HG02970 (cell line): ENCODE data around the gene NPY.
"Not testable (repeated sequence)": the region's sequence is repeated elsewhere in the genome, so short reads cannot be mapped to it uniquely, and the experiment has no call there.

Experiments
- ATAC-seq: cut with Tn5 transposase; IDR thresholded peaks from one replicate; pipeline ENCODE4 v1.9.1; 2021; ENCODE audit warnings: mild to moderate bottlenecking, moderate library complexity, moderate number of reproducible peaks; ENCODE audit not compliant: unreplicated experiment, low FRiP score

NPY gene

DNA sequence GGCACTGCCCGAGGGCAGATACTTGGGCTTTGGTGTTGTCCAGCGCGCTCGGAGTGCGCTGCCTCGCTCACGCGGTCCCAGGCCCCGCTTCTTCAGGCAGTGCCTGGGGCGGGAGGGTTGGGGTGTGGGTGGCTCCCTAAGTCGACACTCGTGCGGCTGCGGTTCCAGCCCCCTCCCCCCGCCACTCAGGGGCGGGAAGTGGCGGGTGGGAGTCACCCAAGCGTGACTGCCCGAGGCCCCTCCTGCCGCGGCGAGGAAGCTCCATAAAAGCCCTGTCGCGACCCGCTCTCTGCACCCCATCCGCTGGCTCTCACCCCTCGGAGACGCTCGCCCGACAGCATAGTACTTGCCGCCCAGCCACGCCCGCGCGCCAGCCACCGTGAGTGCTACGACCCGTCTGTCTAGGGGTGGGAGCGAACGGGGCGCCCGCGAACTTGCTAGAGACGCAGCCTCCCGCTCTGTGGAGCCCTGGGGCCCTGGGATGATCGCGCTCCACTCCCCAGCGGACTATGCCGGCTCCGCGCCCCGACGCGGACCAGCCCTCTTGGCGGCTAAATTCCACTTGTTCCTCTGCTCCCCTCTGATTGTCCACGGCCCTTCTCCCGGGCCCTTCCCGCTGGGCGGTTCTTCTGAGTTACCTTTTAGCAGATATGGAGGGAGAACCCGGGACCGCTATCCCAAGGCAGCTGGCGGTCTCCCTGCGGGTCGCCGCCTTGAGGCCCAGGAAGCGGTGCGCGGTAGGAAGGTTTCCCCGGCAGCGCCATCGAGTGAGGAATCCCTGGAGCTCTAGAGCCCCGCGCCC, at the start of gene NPY:
Gene NPY, plus strand, starts transcription at position 294 of the 802 bp plus-strand sequence. CDS start 1,051 bp downstream, outside the sequence.
- ATAC-seq, result no peak

DNA sequence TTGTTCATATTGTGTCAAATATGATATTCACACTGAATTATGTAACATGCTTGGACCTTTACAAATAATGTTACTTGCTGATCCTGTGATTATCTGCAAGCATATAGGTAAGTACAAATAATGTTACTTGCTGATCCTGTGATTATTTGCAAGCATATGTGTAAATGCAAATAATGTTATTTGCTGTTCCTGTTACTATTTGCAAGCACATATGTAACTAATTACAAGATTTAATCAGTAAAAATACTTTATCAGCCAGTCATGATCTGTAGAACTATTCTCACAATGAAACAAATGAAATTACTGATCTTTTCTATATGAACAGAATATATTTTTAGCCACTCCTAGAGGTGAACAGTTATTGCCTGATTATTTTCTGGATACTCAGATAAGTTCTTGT, 44.7 kb upstream of the NPY start:
- no peak for ATAC-seq

DNA sequence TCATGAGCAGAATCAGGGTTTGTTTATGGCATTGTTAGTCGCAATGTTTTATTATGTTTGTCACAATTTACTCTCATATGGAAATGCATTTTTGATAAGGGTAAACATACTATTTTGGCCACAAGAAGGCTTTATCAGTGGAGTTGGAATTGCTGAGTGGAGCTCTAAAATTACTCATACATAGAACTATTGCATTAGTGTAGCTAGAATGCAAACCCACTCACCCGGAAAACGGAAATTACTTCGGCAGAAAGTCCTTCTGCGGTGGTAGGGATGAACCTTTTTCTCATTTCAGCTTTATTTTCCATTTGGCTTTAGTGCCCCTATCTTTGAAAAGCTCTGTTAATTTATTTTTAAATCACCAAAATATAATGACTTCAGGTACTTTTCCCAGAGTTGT, 42.8 kb upstream of the NPY start:
- ATAC-seq, result no peak

DNA sequence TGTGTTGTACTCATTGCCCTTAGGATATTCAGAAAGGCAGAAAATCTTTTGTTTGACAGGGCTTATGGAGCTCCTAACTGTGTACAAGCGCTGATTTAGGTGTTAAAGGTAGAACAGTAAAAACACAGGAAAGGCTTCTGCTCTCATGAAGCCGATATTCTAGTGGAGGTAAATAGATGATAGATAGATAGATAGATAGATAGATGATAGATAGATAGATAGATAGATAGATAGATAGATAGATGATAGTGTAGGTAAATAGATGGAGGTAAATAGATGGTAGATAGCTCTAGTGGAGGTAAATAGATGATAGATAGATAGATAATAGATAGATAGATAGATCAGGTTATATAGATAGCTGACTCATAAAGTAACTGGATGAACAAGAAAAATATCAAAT, 39.4 kb upstream of the NPY start:
- ATAC-seq, result no peak

DNA sequence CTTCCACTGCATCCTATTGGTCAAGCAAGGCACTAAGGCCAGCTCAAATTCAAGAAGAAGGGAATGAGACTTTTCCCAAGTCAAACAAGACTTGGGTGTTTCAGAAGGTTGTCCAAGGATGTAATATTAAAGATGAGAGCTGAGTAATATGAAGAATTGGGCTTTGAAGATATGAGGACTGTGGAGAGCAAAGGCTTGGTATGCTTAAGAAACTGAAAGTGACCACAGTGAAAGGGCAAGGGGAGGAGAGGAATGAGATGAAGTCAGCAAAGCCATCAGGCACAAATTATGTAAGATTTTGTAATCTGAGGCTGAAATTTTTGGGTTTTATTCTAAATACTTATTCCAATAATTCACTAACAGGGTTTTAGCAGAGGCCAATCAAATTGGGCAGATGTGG, 38.6 kb upstream of the NPY start:
- no peak for ATAC-seq

DNA sequence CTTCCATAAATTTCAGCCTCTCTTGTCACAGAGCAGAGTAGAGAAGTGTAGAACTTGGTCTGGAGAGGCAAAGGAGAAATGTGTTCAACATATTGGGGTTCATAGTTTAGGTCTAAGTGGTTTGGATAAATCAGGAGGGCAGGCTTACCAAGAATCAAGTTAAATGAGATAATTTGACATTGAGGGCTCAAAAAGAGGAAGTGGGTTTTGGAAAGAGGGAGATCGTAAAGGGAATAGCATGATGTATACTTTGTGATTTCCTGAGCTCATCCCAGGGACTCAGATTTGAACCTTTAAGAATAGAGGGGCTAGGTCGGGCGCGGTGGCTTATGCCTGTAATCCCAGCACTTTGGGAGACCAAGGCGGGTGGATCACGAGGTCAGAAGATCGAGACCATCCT, 34.7 kb upstream of the NPY start:
- ATAC-seq, result no peak

DNA sequence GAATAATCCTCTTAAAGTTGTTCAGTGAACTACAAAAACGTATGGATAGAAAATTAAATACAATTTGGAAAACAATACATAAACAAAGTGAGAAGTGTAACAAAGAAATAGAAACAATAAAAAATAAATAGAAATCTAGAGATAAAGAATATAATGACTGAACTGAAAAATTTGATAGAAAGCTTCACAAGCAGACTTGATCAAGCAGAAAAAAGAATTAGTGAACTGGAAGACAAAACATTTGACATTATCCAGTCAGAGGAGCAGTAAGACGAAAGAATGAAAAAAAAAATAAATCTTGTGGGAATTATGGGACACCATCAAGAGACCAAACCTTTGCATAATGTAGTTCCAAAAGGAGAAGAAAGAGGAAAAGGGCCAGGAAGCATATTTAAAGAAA, 32.4 kb upstream of the NPY start:
- no peak for ATAC-seq

DNA sequence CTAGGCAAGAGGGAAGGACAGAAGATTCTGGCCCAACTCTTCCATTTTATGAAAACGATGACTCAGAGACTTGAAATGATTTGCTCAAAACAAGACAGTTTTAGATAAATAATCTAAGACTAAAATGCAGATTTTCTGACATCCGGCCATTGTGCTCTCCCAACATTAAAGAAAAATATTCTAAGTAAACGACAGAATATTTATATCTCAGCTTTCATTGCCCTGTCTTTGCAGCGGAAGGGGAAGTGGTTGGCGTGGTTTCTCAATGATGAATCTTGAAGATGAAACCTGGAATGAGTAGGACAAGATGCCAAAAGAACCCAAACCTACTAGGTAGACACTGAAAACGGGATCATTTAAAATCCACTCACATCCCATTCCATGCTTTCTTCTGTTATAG, 28.9 kb upstream of the NPY start:
- ATAC-seq, result no peak

DNA sequence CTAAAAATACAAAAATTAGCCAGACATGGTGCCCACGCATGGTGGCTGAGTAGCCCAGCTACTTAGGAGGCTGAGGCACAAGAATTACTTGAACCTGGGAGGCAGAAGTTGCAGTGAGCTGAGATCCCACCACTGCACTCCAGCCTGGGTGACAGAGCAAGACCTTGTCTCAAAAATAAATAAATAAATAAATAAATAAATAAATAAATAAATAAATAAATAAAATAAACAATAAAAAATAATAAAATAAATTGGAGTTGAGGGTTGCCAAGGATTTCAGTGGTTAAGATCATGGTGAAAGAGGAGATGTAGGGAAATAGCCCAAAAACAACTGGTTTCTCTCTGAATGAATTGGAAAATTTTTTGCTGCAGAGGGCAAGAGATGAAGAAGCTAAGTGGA, 25.7 kb upstream of the NPY start:
- not testable (repeated sequence) for ATAC-seq

DNA sequence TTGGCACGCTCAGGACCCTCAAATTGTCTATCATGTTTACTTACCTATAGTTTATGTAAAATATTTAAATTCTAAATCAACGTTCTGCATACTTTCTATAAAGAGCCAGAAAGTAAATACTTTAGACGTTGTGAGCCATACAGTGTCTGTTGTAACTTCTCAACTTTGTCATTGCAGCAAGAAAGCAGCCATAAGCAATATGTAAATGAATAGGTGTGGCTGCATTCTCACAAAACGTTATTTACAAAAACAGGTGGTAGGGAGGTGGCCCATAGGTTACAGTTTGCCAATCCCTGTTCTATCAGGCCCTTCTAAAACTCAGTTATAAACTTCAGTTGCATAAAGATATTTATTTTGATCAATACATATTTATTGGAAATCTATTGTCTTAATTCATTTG, 12.1 kb upstream of the NPY start:
- no peak for ATAC-seq

DNA sequence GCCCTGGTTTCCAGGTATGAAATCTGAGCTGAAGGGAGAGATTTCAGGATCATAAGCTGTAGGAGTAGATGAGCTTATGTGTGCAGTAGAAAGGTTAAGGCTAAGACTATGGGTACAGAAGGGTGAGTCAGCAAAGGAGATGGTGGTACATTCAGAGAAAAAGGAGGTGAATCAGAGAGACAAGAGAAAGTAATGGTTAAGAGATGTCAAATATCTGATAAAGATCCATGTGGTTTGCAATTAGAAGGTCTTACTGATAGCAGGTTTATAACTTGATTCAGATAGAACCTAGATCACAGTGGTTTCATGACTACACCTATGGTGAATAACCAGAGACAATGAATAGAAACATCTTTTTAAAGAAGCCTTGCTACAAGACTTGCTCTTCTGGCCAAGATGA, 4.5 kb upstream of the NPY start:
- no peak for ATAC-seq

DNA sequence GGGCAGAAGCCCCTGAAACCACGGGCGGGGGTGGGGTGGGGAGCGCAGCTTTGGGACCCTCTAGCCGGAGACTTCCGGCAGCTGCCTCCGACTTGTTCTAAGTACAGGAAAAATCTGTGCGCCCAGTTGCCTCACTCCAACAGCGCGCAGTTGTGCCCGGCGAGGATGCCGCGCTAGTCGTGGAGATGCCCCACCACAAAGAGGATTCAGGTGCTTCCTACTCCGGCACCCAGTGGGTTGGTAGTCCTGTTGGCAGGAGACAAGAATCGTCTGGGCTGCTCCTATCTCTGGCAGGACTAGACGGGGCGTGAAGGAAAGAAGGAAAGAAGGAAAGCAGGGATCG, 465 bp upstream of the NPY start:
- ATAC-seq, result no peak

DNA sequence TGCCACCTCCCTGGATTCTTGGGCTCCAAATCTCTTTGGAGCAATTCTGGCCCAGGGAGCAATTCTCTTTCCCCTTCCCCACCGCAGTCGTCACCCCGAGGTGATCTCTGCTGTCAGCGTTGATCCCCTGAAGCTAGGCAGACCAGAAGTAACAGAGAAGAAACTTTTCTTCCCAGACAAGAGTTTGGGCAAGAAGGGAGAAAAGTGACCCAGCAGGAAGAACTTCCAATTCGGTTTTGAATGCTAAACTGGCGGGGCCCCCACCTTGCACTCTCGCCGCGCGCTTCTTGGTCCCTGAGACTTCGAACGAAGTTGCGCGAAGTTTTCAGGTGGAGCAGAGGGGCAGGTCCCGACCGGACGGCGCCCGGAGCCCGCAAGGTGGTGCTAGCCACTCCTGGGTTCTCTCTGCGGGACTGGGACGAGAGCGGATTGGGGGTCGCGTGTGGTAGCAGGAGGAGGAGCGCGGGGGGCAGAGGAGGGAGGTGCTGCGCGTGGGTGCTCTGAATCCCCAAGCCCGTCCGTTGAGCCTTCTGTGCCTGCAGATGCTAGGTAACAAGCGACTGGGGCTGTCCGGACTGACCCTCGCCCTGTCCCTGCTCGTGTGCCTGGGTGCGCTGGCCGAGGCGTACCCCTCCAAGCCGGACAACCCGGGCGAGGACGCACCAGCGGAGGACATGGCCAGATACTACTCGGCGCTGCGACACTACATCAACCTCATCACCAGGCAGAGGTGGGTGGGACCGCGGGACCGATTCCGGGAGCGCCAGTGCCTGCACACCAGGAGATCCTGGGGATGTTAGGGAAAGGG, 913 bp downstream of the NPY start:
- ATAC-seq, result no peak

DNA sequence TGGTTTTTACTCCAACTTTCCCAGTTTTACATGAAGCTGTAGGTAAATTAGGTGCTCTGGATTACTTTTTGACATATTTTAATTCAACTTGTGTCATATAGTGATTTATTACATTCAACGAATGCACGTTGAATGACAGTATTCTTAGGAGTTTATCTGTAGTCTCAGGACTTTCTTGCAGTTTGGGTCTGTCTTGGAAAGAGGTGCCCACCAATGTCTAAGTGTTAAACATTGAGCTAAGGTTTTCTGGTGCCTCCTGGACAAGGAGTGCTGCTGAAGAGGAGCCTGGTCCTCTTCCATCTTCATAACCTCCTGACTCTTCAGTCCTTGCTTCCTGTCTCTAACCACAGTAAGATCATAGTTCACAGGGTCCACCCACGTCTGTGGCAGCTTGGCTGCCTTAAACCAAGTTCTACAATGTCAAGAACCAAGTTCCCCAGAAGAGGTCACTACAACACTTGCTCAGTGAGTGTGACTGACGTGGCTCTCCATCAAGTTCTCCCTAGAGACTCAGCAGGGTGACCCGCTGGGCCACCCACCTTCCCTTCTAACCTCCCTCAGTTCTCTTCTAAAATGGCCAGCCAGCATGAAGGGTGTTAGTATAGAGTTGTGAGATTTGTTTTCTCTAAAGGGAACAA, 6.1 kb downstream of the NPY start:
- peak; percentile 93 for ATAC-seq

DNA sequence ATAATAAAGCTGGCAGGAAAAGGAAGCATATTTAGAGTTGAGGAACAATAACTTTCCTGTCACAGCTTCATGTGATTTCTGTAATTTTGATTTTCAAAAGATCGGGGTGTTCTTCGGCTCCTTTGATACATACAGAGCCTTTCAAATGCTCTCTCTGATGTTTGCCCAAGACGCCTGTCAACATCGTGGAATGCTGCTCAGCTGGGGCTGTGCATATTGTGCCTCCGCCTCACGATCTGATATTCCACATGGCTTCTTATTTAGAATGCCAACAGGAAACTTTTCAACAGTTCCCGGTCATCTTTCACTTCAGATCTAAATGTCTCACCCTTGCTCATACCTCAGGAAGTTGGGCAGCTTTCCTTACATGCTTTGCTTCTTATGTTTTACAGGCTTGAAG, 7.3 kb downstream of the NPY start:
- ATAC-seq, result no peak

DNA sequence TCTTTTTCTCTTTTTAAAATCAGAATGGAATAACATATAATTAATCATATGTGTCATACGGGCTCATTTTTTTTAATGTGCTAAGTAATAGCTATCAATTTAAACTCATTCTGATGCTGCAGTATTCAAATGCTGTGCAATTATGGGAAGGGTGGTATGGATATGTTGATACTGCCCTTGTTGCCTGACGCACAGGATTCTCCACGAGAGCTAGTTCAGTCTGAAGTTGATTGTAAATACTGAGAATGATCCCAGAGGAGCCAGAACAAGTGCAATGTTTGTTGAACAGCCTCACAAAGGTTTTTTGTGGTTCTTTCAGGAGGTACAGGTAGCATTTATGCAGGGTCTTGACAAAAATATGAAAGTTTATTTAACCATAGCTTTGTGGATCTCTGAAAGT, 13.4 kb downstream of the NPY start:
- no peak for ATAC-seq

DNA sequence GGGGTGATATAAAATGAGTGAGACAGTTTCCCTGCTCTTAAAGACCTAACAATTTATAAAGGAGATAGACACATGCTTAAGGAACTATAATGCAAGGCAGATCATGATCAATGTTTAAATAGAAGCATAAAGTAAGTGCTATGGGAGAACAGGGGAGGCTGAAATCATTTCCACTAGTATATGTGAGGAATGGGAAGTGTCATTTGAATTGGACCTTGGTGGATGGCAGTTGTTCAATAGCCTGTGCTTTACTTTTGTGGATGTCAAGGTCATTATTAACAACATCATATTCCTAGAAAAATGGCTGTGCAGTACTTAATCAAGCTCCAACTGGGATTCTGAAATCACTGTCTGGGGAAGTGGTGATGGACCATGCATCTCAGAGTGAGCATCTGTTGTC, 14.7 kb downstream of the NPY start:
- no peak for ATAC-seq

DNA sequence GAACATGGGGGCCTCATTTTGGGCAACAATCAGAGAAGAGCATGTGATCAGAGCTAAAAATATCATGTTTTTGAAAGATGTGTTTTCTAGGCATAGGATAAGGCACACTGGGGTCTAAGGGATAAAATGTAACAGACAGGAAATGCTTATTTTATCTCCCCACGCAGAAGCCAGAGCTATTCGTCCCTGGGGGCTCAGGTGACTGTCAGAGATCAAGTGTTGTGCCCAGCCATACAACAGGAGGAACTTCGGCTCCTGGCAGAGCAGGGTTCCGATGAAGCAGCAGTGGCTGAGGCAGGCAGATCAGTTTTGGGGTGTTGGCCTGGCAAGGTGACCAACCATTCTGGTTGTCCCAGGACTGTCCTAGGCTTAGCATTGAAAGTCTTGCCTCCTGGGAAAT, 15.2 kb downstream of the NPY start:
- no peak for ATAC-seq

DNA sequence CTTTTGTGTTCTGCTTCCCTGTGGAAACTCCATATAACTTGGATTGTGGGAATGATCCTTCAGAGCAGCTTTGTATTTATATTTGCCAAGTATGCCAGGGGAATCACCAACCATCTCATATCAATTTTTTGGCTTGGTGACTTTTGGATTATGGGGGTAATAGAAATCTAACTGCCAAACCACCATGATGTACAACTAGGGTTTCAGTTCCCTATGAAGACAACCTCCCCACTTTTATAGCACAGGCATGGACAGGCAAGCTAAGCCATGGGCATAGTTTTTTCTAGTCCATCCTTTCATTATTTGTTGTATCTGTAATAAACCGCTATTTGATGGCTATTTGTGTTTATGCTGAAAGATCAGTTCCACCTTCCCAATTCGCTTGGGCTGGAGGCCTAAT, 17.7 kb downstream of the NPY start:
- no peak for ATAC-seq

DNA sequence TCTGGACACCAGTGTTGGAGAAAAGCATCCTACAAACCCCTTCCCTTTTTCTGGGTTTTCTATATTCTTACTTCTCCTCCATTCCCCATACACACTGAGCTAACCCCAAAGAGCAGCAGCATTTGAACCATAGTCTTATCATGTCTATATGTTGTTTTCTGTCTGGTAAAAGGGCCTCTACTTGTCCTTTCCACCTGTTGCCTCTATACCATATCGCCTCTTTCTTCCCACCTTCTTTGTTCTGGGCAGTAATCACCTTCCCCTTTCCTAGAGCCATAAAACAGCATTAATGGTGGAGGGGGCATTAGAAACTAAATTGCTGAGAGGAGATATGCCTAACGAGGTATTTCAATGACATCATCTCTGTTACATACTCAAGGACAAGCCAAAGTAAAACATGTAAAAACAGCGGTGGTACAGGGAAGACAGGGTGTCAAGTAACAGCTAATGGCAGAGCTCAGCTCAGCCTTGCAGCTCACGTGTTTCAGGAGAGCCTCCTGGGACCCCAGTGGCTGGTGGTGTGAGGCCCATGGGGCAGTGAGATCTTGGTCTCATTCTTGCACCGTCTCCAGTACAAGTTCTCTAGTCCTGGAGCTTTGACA, 20.6 kb downstream of the NPY start:
- ATAC-seq, result no peak

DNA sequence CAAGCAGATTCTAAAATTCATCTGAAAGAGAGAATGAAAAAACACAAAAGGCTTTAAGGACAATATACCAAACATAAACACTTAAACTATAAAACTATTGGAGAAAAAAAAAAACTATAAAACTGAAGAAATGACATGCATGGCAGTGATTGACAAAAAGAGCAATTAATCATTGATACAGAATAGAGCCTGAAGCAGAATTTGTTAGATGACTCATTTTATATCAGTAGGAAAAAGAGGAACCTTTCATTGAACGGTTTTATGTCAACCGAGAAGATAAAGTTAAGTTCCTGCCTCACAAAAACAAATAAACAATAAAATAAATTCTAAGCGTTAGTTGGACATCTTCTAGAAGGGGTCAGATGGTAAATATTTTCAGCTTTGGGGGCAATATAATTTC, 23.3 kb downstream of the NPY start:
- ATAC-seq, result no peak
